Kidney epithelial cell (primary cell): ENCODE results near the gene PYROXD2. TPM values are rescaled to one million over a fixed set of nuclear protein-coding genes. Genes with fewer than 3 reads are reported as not detected.

Source experiments
- DNase-seq: peaks from one replicate; pipeline ENCODE4 v3.0.0-alpha.2; 2010; ENCODE audit warnings: low read depth
- H3K27me3 ChIP-seq: 2 replicates; pipeline ENCODE4 v1.6.0; 2011; ENCODE audit warnings: low read length; ENCODE audit not compliant: control insufficient read depth, insufficient read depth
- H3K36me3 ChIP-seq: 2 replicates; pipeline ENCODE4 v1.5.1; 2011; ENCODE audit warnings: low read length; ENCODE audit not compliant: control insufficient read depth, insufficient read depth
- H3K4me3 ChIP-seq: 2 replicates; pipeline ENCODE4 v1.5.1; 2011; ENCODE audit warnings: low read depth, mild to moderate bottlenecking, control low read depth, low read length
- total RNA-seq: library from RNA; depleted of rRNA; stranded (reverse); fragments of >200 nt; gene quantifications from 2 replicates; pipeline ENCODE4 v1.2.3, GENCODE V29; 2015
- TF ChIP-seq, protein P1 (sequence below): IDR thresholded peaks from 2 replicates; pipeline ENCODE4 v1.5.1; 2011; ENCODE audit warnings: mild to moderate bottlenecking, moderate library complexity, low read length, control low read depth, inconsistent platforms; ENCODE audit not compliant: insufficient read depth, poor library complexity, severe bottlenecking

The PYROXD2 gene
- total RNA-seq, 1 donor from 2014 or later: 5.8 TPM

DNA sequence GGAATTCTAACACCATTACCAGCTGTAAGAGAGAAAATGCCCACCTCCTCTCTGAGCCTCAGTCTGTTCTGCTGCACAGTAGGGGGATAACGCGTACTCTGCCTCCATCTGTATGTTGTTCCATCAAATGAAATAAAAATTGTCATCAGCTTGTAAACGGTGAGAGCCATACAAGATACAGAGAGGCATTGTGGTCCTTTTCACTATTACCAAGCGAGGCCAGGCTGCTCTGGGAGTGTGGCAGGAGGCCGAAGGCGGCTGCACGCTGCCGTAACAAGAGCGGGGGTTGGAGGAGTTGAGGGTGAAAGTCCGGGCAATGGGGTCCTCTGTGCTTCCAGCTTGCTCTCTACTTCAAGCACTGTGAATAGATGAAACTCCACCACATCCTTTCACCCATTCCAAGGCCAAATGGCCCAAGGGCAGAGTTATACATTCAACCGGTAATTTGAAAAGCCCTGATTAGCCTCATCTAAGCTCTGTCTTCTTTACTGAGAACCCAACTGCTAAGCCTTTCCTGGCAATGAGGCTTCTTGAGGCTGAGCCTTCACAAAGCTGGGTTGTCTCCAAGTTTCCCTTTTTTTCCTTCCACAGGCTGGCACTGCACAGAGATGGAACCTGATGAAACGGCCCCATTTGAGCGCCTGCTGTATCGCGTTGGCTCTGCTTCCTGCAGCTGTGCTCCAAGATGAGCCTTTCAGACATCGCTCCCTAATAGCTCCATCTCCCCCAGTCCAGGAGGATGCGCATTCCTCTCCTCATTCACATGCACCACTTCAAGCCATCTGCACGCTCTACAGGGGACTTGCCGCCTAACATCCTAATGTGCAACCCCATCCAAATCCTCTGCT lies 47.2 kb downstream of the PYROXD2 start:
- no peaks in the 10 kb centered on the region for H3K27me3 ChIP-seq
- DNase-seq: no peak
- H3K36me3 ChIP-seq: no peaks in the 10 kb centered on the region
- TF ChIP-seq, protein P1, sequence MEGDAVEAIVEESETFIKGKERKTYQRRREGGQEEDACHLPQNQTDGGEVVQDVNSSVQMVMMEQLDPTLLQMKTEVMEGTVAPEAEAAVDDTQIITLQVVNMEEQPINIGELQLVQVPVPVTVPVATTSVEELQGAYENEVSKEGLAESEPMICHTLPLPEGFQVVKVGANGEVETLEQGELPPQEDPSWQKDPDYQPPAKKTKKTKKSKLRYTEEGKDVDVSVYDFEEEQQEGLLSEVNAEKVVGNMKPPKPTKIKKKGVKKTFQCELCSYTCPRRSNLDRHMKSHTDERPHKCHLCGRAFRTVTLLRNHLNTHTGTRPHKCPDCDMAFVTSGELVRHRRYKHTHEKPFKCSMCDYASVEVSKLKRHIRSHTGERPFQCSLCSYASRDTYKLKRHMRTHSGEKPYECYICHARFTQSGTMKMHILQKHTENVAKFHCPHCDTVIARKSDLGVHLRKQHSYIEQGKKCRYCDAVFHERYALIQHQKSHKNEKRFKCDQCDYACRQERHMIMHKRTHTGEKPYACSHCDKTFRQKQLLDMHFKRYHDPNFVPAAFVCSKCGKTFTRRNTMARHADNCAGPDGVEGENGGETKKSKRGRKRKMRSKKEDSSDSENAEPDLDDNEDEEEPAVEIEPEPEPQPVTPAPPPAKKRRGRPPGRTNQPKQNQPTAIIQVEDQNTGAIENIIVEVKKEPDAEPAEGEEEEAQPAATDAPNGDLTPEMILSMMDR: no peak
- no peak overlapping the region for H3K4me3 ChIP-seq

DNA sequence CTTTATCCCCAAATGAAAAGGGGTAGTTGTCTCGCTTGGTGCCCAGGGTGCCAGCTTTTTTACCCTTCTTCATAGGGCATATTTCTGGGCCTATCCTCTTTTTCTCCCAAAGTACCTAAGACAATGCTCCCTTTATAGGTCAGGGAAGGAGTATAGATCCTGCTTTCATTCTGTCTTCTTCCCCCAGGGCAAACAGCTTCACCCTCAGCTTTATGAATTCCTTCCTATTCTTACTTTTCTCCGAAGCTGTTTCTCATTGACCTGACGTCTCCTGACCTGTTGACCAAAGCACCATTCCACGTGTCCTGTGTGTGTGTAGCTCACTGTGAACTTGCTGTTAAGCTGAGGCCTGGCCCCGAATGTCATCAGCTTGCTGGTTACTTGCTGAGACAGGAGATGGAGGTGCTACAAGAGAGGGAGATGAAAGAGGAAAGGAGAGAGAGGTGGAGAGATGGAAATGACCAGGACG lies 48.9 kb downstream of the PYROXD2 start:
- Histone ChIP-seq H3K27me3 (no peaks in the 10 kb centered on the region), H3K4me3 (no peak overlapping the region), H3K36me3 (no peaks in the 10 kb centered on the region)
- TF ChIP-seq, protein P1: no peak
- no peak for DNase-seq

DNA sequence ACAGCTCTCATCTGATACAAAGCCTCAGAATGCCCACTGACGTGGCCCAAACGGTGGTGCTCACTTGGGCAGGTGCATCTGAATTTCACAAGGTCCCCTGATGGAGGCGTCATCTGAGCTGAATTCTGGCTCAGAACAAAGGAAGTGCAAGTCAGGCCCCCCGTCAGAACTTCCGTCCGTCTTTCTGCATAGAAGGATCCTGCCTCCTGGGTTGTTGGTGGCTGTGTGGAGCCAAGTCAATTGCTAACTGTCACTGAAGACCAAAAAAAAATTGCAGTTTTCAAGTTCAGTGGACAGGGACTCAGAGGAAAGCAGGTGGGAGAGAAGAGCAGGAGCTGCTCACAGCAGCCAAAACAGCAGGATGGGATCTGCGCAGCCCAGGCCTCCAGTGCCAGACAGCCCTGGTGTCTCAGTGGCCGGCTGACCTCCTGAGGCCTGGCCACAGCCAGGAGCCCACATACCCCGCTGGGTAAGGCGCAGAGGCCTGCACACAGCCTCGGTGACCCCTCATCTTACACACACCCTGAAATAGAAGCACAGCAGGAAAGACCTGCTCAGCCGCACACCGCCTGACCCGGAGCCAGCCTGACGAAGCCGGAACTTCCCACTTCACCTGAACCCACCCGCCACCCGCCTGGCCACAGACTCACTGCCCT lies 49.4 kb downstream of the PYROXD2 start:
- TF ChIP-seq, protein P1: no peak
- no peak for DNase-seq

DNA sequence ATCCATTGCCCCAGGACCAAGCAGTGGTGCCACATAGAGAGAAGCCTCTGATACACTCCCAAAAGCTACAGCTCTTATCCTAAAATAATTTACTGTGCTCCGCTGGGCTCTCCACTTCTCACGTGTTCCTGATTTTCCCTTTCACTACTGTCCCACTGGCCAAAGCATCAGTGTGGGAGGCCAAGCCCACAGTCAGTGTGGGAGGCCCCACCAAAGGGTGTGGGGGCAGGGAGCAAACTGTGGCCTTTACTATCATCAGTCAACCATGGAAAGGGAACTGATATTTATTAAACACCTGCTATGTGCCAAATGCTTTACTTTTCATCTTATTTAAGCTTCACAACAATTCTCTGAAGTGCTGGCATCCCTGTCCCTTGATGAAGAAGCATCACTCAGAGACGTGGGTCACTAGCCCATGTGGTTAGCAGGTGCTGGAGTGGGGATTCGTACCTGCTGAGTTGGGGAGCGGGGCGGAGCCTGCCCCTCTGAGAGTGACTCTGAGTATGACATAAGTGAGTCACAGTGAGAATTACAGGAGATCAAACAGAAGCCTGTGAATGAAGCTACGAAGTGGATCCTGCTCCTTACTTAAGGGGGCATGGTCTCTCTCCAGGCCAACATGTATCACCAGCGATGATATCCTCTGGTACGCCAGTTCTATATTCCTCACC lies 50.4 kb downstream of the PYROXD2 start:
- H3K4me3 ChIP-seq: no peak overlapping the region
- H3K27me3 ChIP-seq: no peaks in the 10 kb centered on the region
- TF ChIP-seq, protein P1: no peak
- no peak for DNase-seq
- no peaks in the 10 kb centered on the region for H3K36me3 ChIP-seq

More for the DNA sequence above, 49.4 kb downstream of the PYROXD2 start:
- no peak overlapping the region for H3K4me3 ChIP-seq
- H3K36me3 ChIP-seq: no peaks in the 10 kb centered on the region
- no peaks in the 10 kb centered on the region for H3K27me3 ChIP-seq

DNA sequence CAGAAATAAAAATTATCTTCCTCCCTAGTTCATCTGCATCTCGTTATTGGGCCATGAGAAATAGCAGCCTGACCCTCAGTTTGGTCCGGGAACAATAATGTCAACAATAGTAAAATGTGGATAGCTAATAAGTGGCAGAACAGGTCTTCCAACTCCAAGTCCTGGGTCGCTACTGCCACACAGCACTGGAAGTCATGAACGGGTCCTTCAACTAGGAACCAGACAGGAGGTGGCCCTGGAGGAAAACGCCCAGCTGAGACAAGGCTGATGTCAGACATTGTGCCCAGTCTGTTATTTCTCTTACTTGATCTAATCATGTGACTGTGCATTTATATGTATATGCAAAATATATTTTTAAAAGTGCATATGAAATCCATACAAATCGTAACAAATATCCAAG lies 51.8 kb downstream of the PYROXD2 start:
- Histone ChIP-seq H3K4me3 (no peak overlapping the region), H3K27me3 (no peaks in the 10 kb centered on the region), H3K36me3 (no peaks in the 10 kb centered on the region)
- no peak for DNase-seq
- TF ChIP-seq, protein P1: no peak
